Parathyroid adenoma (tissue), 2 donors: ENCODE data around the gene TRAF3.

Experiments used
- H2AFZ ChIP-seq: fragments of 300-600 bp; sonication (generic); one replicate; pipeline ENCODE4 v1.7.0; 2017; ENCODE audit warnings: antibody characterized with exemption, mild to moderate bottlenecking
- H3K27ac ChIP-seq: fragments of 300-600 bp; sonication (generic); one replicate; pipeline ENCODE4 v1.7.0; 2017
- H3K27me3 ChIP-seq: fragments of 300-600 bp; sonication (generic); one replicate; pipeline ENCODE4 v1.7.0; 2017; ENCODE audit warnings: low read length; ENCODE audit not compliant: control insufficient read depth, insufficient read depth
- H3K36me3 ChIP-seq: fragments of 300-600 bp; sonication (generic); one replicate; pipeline ENCODE4 v1.7.0; 2017; ENCODE audit warnings: low read length; ENCODE audit not compliant: control insufficient read depth, insufficient read depth
- H3K4me1 ChIP-seq: fragments of 300-600 bp; sonication (generic); one replicate; pipeline ENCODE4 v1.7.0; 2017; ENCODE audit warnings: control low read depth
- H3K4me2 ChIP-seq: fragments of 300-600 bp; sonication (generic); one replicate; pipeline ENCODE4 v1.7.0; 2017; ENCODE audit warnings: low read length
- H3K4me3 ChIP-seq: fragments of 300-600 bp; sonication (generic); one replicate; pipeline ENCODE4 v1.7.0; 2017; ENCODE audit warnings: low read depth, low read length
- H3K79me2 ChIP-seq: fragments of 300-600 bp; sonication (generic); one replicate; pipeline ENCODE4 v1.7.0; 2017; ENCODE audit warnings: control low read depth
- H3K9ac ChIP-seq: fragments of 300-600 bp; sonication (generic); one replicate; pipeline ENCODE4 v1.7.0; 2017; ENCODE audit warnings: mild to moderate bottlenecking
- H3K9me3 ChIP-seq: fragments of 300-600 bp; sonication (generic); one replicate; pipeline ENCODE4 v1.7.0; 2017; ENCODE audit warnings: low read length; ENCODE audit not compliant: control insufficient read depth
- CTCF ChIP-seq: fragments of 300-600 bp; sonication (generic); IDR thresholded peaks from one replicate; pipeline ENCODE4 v1.7.0; 2017; ENCODE audit warnings: antibody characterized with exemption, mild to moderate bottlenecking
- donor health status: primary hyperparathyroidism.

TRAF3 gene

GRCh38 chr14:102949062-102949800, 172.0 kb downstream of the TRAF3 start:
- no peak overlapping the region for H3K27ac ChIP-seq
- H3K9me3 ChIP-seq: no peaks in the 10 kb centered on the region
- no peak overlapping the region for H3K4me2 ChIP-seq
- H3K9ac ChIP-seq: no peak overlapping the region
- H3K4me1 ChIP-seq: no peaks in the 10 kb centered on the region
- no peak for TF ChIP-seq CTCF
- no peaks in the 10 kb centered on the region for H3K27me3 ChIP-seq
- H3K36me3 ChIP-seq: no peaks in the 10 kb centered on the region
- H3K4me3 ChIP-seq: no peak overlapping the region
- H2AFZ ChIP-seq: no peak overlapping the region
- H3K79me2 ChIP-seq: no peaks in the 10 kb centered on the region

GRCh38 chr14:102949801-102950451, 172.7 kb downstream of the TRAF3 start:
- Histone ChIP-seq H3K4me1 (no peaks in the 10 kb centered on the region), H3K27ac (no peak overlapping the region), H3K27me3 (no peaks in the 10 kb centered on the region), H3K36me3 (no peaks in the 10 kb centered on the region), H2AFZ (no peak overlapping the region), H3K4me3 (no peak overlapping the region), H3K9me3 (no peaks in the 10 kb centered on the region), H3K79me2 (no peaks in the 10 kb centered on the region), H3K9ac (no peak overlapping the region), H3K4me2 (no peak overlapping the region)
- no peak for TF ChIP-seq CTCF

GRCh38 chr14:102951034-102951433, 173.8 kb downstream of the TRAF3 start:
- H3K4me1 ChIP-seq: no peaks in the 10 kb centered on the region
- no peaks in the 10 kb centered on the region for H3K79me2 ChIP-seq
- no peak overlapping the region for H3K4me2 ChIP-seq
- H3K4me3 ChIP-seq: no peak overlapping the region
- no peaks in the 10 kb centered on the region for H3K9me3 ChIP-seq
- H3K27me3 ChIP-seq: no peaks in the 10 kb centered on the region
- H3K27ac ChIP-seq: no peak overlapping the region
- no peak for TF ChIP-seq CTCF
- H2AFZ ChIP-seq: no peak overlapping the region
- no peaks in the 10 kb centered on the region for H3K36me3 ChIP-seq
- H3K9ac ChIP-seq: no peak overlapping the region

- Histone ChIP-seq H3K4me3 (no peak overlapping the region), H3K27ac (no peak overlapping the region), H2AFZ (no peak overlapping the region), H3K36me3 (no peaks in the 10 kb centered on the region), H3K9me3 (no peaks in the 10 kb centered on the region), H3K9ac (no peak overlapping the region), H3K27me3 (no peaks in the 10 kb centered on the region), H3K4me1 (no peaks in the 10 kb centered on the region), H3K79me2 (no peaks in the 10 kb centered on the region), H3K4me2 (no peak overlapping the region)
- no peak for TF ChIP-seq CTCF
Observed at GRCh38 chr14:102951799-102952198, 174.6 kb downstream of the TRAF3 start.
